Measurements from ENCODE around the gene H19.

The H19 gene

GRCh38 chr11:1966531-1966930, 31.1 kb downstream of the H19 start:
- ChIA-PET POLR2A (no interaction called here), CTCF (interaction anchor here (0.6 to 2.2 kb wide), 5 partner anchors 16 to 314 kb away, joined by 3 to 9 read pairs (median 3); no protein-coding TSS in a partner anchor)
- no peaks in the 10 kb centered on the region for H3K9me3 ChIP-seq (ENCODE audit: control insufficient read depth, insufficient read depth, low read depth, low read length)
- no peak overlapping the region for H3K4me3 ChIP-seq (ENCODE audit: low read depth, low read length)
- H3K27ac ChIP-seq (ENCODE audit: extremely low read depth, low read depth, low read length): no peak overlapping the region
- H3K36me3 ChIP-seq (ENCODE audit: control insufficient read depth in 2 of 2, insufficient read depth in 1 of 2, low read length in 2 of 2): no peaks in the 10 kb centered on the region
- TF ChIP-seq KLF17 (tag by site-specific recombination; IDR thresholded peaks at IDR 0.05): no peak
- no peaks in the 10 kb centered on the region for H3K4me1 ChIP-seq (ENCODE audit: control insufficient read depth, insufficient read depth, low read length)

- Histone ChIP-seq H3K9me3 (ENCODE audit: control insufficient read depth, insufficient read depth, low read depth, low read length) (no peaks in the 10 kb centered on the region), H3K4me3 (ENCODE audit: low read depth, low read length) (no peak overlapping the region), H3K27ac (ENCODE audit: extremely low read depth, low read depth, low read length) (no peak overlapping the region), H3K4me1 (ENCODE audit: control insufficient read depth, insufficient read depth, low read length) (no peaks in the 10 kb centered on the region), H3K36me3 (ENCODE audit: control insufficient read depth in 2 of 2, insufficient read depth in 1 of 2, low read length in 2 of 2) (no peaks in the 10 kb centered on the region)
- CTCF ChIA-PET: interaction anchor here (0.7 kb wide), 1 partner anchor 187 kb away, joined by 3 read pairs; no protein-coding TSS in a partner anchor
- POLR2A ChIA-PET: no interaction called here
- no peak for TF ChIP-seq KLF8 (tag by site-specific recombination; IDR thresholded peaks at IDR 0.05)
These were observed 32.7 kb downstream of the H19 start for GRCh38 chr11:1964955-1965354.

- no peaks in the 10 kb centered on the region for H3K9me3 ChIP-seq (ENCODE audit: control insufficient read depth, insufficient read depth, low read depth, low read length)
- H3K36me3 ChIP-seq (ENCODE audit: control insufficient read depth in 2 of 2, insufficient read depth in 1 of 2, low read length in 2 of 2): no peaks in the 10 kb centered on the region
- no peak overlapping the region for H3K27ac ChIP-seq (ENCODE audit: extremely low read depth, low read depth, low read length)
- H3K4me1 ChIP-seq (ENCODE audit: control insufficient read depth, insufficient read depth, low read length): no peaks in the 10 kb centered on the region
- ChIA-PET POLR2A (no interaction called here), CTCF (interaction anchor here (0.7 kb wide), 1 partner anchor 187 kb away, joined by 3 read pairs; no protein-coding TSS in a partner anchor)
- TF ChIP-seq PBX3 (CRISPR knock-in tag; IDR thresholded peaks at IDR 0.05): no peak
- no peak for TF ChIP-seq ZNF626 (tag by site-specific recombination; IDR thresholded peaks at IDR 0.05)
- no peak for TF ChIP-seq KLF7 (tag by site-specific recombination; IDR thresholded peaks at IDR 0.05; ENCODE audit: borderline replicate concordance)
- TF ChIP-seq GLI4 (tag by site-specific recombination; IDR thresholded peaks at IDR 0.05): no peak
- TF ChIP-seq SP7 (tag by site-specific recombination; IDR thresholded peaks at IDR 0.05): no peak
- no peak overlapping the region for H3K4me3 ChIP-seq (ENCODE audit: low read depth, low read length)
These were observed 33.3 kb downstream of the H19 start for GRCh38 chr11:1964348-1964747.

- TF ChIP-seq ZNF561 (tag by site-specific recombination; IDR thresholded peaks at IDR 0.05; ENCODE audit: borderline replicate concordance) (no peak), KLF16 (tag by site-specific recombination; IDR thresholded peaks at IDR 0.05) (no peak), ZNF521 (tag by site-specific recombination; IDR thresholded peaks at IDR 0.05) (no peak), ZNF266 (tag by site-specific recombination; IDR thresholded peaks at IDR 0.05; ENCODE audit: low read depth) (no peak), ZNF366 (tag by site-specific recombination; conservative IDR thresholded peaks at IDR 0.05) (no peak), KLF17 (tag by site-specific recombination; IDR thresholded peaks at IDR 0.05) (no peak), ZNF394 (tag by site-specific recombination; IDR thresholded peaks at IDR 0.05; ENCODE audit: borderline replicate concordance) (no peak), ZNF629 (tag by site-specific recombination; IDR thresholded peaks at IDR 0.05) (no peak), ZIC2 (tag by site-specific recombination; IDR thresholded peaks at IDR 0.05) (no peak)
- Histone ChIP-seq H3K27ac (ENCODE audit: extremely low read depth, low read depth, low read length) (no peak overlapping the region), H3K9me3 (ENCODE audit: control insufficient read depth, insufficient read depth, low read depth, low read length) (no peaks in the 10 kb centered on the region), H3K4me3 (ENCODE audit: low read depth, low read length) (no peak overlapping the region), H3K36me3 (ENCODE audit: control insufficient read depth in 2 of 2, insufficient read depth in 1 of 2, low read length in 2 of 2) (no peaks in the 10 kb centered on the region), H3K4me1 (ENCODE audit: control insufficient read depth, insufficient read depth, low read length) (no peaks in the 10 kb centered on the region)
- ChIA-PET CTCF (no interaction called here), POLR2A (no interaction called here)
These were observed 33.8 kb downstream of the H19 start for GRCh38 chr11:1963864-1964263.
